HG02678 (cell line): ENCODE results near the gene OR7C1.
"Not testable (repeated sequence)": the region's sequence is repeated elsewhere in the genome, so short reads cannot be mapped to it uniquely, and the experiment has no call there.

ENCODE experiments used
- ATAC-seq: cut with Tn5 transposase; IDR thresholded peaks from one replicate; pipeline ENCODE4 v1.9.1; 2021; ENCODE audit warnings: mild to moderate bottlenecking, moderate library complexity; ENCODE audit not compliant: unreplicated experiment

Gene OR7C1

DNA sequence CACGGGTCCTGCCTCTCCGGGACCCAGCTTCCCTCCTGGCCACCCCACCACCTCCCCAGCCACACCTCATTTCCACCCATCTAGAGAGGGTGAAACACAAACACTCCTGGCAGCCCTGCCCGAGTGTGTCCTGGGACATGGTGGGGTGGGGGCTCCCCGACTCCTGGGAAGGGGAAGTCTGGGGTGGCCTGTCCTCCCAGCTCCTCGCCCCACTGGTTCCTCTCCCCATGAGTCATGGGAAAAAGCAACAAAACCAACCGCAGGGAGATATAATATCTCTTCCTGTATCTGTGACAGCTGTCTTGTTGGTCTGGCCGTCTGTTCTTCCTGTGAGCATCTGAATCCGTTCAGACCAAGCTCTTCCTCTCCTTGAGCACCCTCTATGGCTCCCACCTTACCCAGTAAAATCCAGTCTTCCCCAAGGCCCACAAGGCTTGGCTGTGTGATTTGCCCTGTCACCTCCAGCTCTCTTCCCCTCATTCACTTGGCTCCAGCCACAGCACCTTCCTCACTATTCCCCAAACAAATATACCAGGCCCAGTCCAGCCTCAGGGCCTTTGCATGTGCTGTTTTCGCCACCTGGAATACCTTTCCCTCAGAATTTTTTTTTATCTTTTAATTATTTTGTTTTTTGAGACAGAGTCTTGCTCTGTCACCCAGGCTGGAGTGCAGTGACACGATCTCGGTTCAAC, 49.7 kb downstream of the OR7C1 start:
- not testable (repeated sequence) for ATAC-seq

GRCh38 chr19:14784730-14785101, 50.3 kb downstream of the OR7C1 start:
- ATAC-seq: not testable (repeated sequence)

DNA sequence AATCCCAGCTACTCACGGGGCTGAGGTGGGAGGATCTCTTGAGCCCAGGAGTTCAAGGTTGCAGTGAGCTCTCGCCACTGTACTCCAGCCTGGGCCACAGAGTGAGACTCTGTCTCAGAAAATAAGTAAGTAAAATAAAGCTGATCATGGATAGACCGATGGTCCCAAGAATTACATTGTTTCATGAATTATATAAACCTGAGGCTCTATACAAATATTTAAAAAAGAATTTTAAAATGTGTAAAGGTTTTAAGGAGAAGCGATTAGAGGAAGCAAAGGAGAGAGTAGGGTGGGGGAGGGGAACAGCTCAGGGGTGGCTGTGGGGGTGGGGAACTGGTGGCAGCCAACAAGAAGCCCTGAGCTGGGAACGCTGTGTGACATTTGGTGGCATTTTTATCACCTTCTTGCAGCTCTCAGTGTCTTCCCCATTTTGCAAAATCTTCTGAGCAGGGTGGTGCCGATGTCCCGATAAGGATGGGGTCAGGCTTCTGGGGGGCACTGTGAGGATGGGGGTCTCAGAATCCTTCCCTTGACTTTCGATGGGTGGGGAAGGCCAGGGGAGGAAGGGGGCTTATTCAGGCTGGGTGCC, 51.5 kb downstream of the OR7C1 start:
- ATAC-seq: not testable (repeated sequence)

DNA sequence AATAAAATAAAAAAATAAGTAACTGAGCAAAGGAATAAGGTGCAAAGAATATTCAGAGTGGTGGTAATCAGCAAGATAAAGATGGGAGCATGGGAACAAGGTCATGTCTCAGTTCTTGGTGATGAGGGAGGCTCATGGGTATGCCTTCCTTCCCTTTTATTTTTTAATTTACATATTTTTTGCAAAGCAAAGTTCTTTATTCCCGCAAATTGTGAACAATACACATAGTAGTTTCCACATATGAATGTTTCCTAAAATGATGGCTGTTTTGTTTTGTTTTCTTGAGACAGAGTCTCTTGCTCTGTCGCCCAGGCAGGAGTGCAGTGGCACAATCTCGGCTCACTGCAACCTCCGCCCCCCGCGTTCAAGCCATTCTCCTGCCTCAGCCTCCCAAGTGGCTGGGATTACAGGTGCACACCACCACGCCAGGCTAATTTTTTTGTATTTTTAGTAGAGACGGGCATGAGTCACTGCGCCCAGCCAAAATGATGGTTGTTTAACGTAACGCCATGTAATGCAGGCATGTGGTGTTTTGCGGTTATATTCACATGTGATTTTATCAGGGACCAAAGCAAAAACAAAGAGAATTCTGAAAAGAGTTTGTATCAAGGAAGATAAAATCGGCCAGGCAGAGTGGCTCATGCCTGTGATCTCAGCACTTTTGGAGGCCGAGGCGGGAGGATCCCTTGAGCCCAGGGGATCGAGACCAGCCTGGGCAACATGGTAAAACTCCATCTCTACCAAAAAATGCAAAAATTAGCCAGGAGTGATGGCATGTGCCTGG, 52.2 kb downstream of the OR7C1 start:
- no peak for ATAC-seq

- not testable (repeated sequence) for ATAC-seq
Observed at GRCh38 chr19:14781713-14782536, 53.1 kb downstream of the OR7C1 start.

DNA sequence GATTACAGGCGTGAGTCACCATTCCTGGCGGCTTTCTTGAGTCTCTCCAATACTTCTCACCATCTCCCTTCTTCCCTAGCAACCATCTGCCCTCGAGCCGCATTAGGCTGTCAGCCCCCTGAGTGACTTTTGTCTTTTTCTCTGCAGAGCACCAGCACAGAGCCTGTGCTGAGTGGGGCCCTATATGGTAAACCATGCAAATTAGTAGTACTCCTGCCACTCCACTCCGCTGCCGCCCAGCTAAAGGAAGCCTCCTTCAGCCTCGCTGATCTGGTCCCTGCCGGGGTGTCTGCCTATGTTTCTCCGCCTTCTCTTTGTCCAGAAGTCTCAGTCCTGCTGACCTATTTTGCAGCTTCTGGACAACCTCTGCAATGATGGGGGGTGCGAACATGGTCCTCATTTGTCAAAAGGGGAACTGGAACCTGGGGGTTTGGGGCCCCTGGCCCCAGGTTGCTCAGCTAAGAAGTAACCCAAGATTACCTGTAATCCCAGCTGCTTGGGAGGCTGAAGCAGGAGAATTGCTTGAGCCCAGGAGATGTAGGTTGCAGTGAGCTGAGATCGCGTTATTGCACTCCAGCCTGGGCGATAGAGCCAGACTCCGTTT, 54.3 kb downstream of the OR7C1 start:
- ATAC-seq: not testable (repeated sequence)

GRCh38 chr19:14779151-14779550, 55.8 kb downstream of the OR7C1 start:
- ATAC-seq: no peak

DNA sequence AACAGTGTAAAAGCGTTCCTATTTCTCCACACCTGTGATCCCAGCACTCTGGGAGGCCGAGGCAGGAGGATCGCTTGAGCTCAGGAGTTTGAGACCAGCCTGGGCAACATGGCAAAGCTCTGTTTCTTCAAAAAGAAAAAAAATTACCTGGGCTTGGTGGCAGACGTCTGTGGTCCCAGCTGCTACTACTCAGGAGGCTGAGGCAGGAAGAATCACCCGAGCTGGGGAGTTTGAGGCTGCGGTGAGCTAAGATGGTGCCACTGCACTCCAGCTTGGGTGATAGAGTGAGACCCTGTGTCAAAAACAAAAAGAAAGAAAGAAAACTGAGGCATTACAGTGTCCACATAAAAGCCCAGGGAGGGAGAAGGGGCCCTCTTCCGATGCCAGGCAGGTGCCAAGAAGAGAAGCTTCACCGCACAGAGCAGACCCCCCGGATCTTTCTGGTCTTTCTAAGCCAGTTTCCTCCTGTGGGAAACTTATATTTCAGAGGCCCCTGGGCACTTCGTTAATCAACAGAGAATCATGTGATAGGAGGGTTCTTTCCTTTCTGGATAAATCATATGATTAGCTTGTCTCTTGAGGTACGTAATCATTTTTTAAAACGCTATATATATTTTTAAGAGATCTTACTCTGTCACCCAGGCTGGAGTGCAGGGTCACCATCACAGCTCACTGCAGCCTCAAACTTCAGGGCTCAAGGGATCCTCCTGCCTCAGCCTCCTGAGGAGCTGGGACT, 56.7 kb downstream of the OR7C1 start, which contains the start of gene ADGRE2:
Gene ADGRE2 (minus strand): TSS at position 451 of the 736 bp plus-strand sequence. CDS start 1,804 bp downstream, outside the sequence.
- not testable (repeated sequence) for ATAC-seq

- ATAC-seq: not testable (repeated sequence)
Observed at GRCh38 chr19:14777645-14778044, 57.3 kb downstream of the OR7C1 start.

- no peak for ATAC-seq
Observed at GRCh38 chr19:14775869-14776586, 59.0 kb downstream of the OR7C1 start.

GRCh38 chr19:14775326-14775725, 59.7 kb downstream of the OR7C1 start:
- ATAC-seq: not testable (repeated sequence)

DNA sequence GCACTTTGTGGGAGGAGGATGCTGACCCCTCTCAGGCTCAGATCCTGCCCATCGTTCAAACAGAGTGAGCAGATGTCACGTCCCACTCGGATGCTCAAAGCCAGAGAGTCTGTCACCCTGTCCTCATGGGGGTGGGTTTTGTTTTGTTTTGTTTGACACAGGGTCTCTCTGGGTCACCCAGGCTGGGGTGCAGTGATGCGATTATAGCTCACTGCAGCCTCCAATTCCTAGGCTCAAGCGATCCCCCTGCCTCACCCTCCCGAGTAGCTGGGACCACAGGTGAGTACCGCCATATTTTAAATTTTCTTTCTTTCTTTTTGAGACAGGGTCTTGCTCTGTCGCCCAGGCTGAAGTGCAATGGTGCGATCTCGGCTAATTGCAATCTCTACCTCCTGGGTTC, 60.6 kb downstream of the OR7C1 start:
- no peak for ATAC-seq

DNA sequence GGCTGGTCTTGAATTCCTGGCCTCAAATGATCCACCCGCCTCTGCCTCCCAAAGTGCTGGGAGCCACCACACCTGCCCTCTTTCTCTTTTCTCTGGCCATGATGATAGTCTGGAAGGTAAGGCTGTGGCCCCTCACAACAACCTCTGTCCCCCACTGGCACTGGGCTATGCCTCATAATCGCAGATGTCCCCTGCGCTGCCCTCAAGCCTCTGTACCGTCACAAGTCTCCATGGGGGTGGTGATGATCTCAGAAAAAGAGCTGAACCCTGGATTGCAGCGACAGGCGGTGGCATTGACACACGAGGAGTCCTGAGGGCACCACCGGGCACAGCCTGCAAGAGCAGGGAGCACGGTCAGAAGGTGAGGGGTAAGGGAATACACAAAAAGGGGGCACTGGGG, 61.3 kb downstream of the OR7C1 start:
- not testable (repeated sequence) for ATAC-seq

DNA sequence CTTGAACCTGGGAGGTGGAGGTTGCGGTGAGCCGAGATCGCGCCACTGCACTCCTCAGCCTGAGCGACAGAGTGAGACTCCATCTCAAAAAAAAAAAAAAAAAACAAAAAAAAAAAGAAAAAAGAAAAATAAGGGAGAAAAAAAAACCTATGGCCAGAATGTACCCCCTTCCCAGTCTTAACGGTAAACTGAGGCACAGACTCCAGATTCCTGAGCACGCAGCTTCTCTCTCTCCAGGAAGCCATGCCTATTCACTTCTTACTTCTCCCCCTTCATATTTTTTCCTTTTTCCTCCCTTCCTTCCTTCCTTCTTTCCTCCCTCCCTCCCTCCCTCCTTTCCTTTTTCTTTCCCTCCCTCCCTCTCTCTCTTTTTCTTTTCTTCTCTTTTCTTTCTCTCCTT, 62.0 kb downstream of the OR7C1 start:
- no peak for ATAC-seq

- no peak for ATAC-seq
Observed at GRCh38 chr19:14772467-14772866, 62.5 kb downstream of the OR7C1 start.

DNA sequence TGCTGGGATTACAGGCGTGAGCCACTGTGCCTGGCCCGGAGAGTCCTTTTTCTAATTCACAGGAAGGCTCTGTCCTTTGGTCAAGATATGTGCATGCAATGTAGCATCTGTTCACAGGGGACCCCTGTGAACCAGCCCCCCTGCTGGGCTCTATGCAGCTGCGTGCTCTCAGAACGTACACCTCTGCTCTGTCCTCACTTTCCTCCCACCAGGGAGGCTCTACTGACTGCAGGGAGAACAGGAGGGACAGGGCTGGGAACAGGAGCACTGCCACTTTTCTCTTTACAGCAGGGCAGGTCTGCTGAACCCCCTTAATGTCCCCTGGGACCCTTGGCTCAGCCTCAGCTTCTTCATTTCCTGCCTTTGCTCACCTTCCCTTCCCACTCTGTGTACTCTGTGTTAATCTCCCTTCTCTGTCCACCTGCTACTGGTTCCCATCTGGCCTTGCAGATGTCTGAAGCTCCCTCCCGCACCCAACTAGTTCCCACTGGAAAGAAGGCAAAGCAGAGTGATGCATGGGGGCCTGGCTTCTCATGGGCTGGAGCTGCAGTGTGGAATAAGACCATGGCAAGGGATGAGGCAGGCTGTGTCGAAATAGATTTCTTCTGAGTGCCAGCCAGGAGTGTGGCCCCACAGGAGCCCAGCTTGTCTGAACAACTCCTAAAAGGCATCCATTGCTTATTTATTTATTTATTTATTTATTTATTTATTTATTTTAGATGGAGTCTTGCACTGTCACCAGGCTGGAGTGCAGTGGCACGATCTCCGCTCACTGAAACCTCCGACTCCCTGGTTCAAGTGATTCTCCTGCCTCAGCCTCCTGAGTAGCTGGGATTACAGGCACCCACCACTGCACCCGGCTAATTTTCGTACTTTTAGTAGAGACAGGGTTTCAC, 63.8 kb downstream of the OR7C1 start:
- no peak for ATAC-seq

DNA sequence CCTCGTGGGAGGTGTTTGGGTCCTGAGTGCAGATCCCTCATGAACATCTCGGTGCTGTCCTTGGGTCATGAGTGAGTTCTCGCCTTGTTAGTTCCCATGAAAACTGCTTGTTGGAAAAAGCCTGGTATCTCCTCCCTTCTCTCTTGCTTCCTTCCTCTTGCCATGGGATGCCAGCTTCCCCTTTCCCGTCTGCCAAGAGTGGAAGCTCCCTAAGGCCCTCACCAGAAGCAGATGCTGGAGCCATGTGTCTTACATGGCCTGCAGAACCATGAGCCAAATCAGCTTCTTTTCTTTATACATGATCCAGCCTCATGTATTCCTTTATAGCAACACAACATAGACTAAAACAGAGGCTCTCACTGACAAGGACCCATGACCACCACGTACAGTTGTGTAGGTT, 64.8 kb downstream of the OR7C1 start:
- ATAC-seq: no peak

- no peak for ATAC-seq
Observed at GRCh38 chr19:14769201-14769600, 65.8 kb downstream of the OR7C1 start.
